ENCODE results near the gene PLD4.

GRCh38 chr14:104876251-104876699, 48.4 kb upstream of the PLD4 start:
- TF ChIP-seq SPI1 (IDR thresholded peaks at IDR 0.05; ENCODE audit: low read depth, low read length): no peak
- no peak for TF ChIP-seq POLR2AphosphoS5 (IDR thresholded peaks at IDR 0.05; ENCODE audit: low read depth, low read length)
- no peak for TF ChIP-seq POU2F2 (IDR thresholded peaks at IDR 0.05; ENCODE audit: low read depth, low read length)
- no peak for TF ChIP-seq POLR2A (IDR thresholded peaks at IDR 0.05; ENCODE audit: low read depth, low read length)

Measured in GM12891 (cell line).